Left renal pelvis (tissue), 4 donors: Measurements from ENCODE around the gene C3orf33. TPM values are rescaled to one million over a fixed set of nuclear protein-coding genes. Genes with fewer than 3 reads are reported as not detected.

Source experiments
- DNase-seq, 4 donors: peaks; one replicate each; pipeline ENCODE4 v3.0.0-alpha.2; 2013; ENCODE audit warnings: low read depth in 4 of 4, low spot score in 3 of 4
- polyA plus RNA-seq, 4 donors: library from polyadenylated mRNA; unstranded; fragments of 120-200 nt; gene quantifications; one replicate each; pipeline ENCODE4 v1.2.1, GENCODE V29; 2013; ENCODE audit not compliant: insufficient read length in 4 of 4

Gene C3orf33
- polyA plus RNA-seq, 4 donors = 6.9 to 11.7 (median 11.1) TPM

DNA sequence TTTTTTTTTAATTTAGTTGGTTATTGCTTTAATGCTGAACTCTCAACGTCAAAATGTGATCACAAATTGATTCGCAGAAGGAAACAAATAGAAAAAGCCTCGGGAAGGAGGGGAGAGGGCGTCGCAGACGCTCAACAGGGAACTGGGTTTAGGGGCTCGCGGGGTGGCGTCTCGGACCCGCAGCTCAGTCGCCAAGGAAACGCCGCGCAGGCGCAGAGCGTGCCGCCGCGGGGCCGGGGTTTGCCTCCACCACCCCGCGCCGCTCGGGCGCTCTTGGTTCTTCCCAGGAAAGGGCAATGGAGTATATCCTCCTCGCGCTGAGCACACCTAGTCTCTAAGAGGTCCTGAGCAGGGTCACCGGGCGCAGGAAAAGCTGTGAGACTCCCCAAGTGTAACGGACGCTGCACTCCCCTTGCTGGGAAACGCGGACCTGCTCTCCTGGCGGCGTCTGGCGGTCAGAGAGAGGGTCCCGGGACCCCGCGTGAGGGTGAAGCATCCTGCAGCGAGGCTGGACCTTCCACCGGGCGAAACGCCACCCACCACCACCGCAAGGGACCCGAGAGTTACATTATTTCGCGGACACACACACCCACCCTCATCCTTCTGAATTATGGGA, 62.0 kb downstream of the C3orf33 start:
- peak in 1 of 4 donors; percentile 67 for DNase-seq

DNA sequence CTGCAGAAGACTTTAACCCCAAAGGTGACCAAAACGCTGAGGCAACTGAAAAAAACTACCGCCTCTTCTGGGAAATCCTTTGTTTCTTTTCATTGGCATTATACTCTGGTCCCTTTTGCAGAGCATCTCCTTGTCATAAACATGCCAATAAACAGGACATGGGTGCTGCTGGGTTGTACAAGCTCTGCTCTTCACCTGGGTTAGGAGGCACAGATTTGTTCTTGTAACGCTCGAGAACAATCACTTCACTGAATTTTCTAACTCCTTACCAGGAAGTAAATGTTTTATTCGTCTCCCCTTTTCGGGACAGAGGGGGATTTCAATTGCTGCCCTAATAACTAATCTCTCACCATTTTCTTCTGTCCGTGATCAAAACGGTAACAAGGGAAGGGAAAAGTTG, 62.5 kb downstream of the C3orf33 start:
- no peak for DNase-seq

DNA sequence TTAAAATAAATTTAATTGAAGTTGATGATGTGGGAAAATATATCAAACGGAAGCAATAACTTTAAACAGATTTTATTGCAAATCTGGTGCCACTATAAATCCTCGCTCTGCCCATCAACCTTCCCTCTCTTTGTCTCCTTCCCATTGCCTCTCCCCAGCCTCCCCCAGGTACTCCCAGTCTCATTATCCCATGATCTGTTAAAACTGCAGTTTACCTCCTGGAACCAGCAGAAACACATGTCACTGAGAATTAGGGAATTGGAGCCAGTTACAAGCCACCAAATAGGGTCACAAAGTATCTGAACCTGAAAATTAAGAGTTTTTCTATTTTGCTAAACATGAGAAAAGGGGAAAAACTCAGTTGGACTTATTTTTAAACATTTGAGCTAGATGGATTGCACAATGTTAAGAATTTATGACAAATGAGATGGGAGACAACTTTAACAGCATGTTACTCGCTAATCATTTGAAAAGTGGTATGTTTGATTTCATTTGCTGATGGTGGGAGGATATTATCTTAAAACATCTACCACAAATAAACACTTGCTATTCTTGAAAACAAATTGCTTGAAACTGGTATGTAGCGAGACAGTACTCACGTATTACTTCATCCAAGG, 63.6 kb downstream of the C3orf33 start:
- no peak for DNase-seq

DNA sequence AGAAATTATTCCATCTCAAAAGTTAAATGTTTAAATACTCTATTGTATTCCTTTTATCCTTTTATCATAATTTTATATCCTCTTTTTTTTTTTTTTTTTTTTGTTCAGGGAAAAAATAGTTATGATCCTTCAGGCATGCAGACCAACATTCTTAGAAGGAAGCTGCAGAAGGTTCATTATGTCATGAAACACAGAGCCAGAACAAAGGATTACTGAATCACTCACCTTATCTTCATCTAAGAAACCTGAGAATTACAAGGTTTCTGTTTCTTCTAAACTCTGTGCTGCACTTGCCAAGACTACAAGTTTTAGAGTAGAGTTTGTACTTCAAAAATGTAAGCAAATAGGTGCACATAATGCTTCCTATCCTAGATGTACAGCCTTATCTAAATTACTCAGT, 64.5 kb downstream of the C3orf33 start:
- no peak for DNase-seq

DNA sequence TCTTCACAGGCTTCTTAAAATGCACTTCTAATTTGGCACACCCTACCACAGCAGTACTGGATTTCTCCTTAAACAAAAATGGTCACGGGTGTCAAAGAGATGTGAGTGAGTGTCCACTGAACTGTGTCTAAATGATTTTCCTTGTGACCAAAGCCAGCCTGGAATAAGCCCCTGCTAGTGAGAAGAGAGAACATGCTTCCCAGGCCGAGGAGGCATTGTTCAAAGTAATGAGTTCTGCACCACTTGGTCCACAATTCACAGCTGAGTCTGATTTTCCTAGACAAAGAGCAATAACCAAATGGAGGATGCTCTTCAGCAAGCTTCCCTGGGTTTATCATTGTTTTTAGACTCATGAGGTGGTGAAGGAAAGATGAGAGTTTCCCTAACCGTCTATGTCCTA, 65.0 kb downstream of the C3orf33 start:
- no peak for DNase-seq

DNA sequence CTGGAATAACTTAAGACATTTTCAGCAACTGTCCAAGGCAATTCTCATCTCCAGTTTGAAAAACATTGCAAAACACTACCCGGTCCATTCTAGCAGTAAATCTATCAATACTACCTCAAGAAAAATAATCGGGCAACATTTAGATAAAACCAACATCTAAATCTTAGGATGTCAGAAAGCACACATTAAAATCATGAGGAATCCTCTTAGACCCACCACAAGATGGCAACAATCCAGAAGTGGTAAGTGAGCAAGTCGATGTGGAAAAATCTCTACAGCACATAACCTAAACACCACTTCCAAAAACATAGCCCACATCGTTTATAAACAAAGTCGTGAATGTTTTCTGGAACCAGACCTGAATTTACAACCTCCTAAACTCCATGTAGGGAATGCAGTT, 66.9 kb downstream of the C3orf33 start:
- DNase-seq = no peak

DNA sequence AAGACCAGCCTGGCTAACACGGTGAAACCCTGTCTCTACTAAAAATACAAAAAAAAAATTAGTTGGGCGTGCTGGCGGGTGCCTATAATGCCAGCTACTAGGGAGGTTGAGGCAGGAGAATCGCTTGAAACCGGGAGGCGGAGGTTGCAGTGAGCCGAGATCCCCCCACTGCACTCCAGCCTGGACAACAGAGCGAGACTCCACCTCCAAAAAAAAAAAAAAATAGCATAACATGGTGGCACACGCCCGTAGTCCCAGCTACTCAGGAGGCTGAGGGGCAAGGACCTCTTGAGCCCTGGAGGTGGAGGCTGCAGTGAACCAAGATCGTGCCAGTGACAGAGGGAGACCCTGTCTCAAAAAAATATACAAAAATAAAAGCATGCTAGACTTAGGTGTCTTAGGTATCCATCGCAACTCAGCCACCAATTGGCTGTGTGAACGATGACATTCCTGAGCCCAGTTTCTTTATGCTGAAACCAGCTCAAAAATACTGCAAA, 67.5 kb downstream of the C3orf33 start:
- DNase-seq = no peak

DNA sequence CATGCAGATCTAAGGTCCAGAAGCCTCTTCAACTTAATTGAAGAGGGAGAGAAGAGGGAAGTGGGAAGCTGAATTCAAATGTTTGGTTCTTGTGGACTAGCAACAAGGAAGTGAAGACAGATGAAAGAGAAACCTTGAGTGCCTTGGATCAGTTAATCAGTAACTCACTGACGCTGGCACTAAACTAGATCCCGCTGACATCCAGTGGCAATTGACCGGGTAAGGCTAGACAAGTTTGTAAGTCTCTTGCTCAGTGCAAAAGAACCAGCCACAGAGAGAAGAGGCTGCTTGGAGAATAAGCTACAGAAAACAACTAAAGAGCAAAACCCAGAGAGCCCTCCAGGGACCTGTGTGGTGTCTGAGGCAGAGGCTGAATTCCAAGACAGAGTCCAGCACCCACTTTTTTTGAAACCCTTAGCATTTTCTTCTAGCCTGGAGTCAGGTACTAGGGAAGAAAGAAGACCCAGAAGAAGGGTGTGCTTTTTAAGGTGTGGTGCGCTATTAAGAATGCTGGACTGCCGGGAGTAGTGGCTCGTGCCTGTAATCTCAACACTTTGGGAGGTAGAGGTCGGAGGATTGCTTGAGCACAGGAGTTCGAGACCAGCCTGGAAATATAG, 68.1 kb downstream of the C3orf33 start:
- peak in 3 of 4 donors; percentile 52 to 77 (median 72) for DNase-seq

DNA sequence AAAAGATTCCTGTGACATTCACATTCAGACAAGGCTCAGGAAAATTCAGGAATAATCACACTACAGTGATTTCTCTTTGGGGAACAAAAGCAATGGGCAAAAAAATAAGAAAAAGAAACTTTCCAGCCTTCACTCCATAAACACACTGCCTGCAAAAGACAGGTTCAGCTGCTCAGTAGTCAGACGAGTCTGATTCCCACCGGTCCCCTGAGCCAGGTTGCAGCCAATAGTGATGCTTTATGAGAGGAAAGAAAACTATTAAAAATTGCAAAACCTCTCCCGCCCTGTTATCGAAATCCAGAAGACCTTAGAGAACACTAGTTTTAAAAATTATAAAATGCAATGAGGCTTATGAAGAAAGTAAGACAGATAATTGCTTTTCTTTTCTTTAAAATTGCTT, 69.7 kb downstream of the C3orf33 start:
- DNase-seq = no peak

DNA sequence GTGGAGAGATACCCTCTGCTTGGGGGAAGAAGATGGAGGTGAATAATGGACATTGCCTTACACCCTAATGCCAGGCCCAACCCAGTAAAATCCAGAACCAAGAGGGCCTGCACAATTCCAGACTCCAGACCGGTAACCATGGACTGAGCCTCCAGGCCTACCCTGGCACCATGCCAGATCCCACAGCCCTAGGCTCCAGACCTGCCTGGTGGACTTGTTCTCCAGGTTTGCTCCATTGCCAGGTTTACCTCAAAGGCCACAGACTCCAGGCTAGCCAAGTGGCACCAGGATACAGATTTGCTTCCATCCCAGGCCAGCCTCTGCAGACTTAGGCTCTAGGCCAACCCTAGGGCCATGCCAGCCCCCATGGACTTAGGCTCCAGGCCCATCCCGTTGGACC, 75.2 kb downstream of the C3orf33 start:
- DNase-seq = no peak

DNA sequence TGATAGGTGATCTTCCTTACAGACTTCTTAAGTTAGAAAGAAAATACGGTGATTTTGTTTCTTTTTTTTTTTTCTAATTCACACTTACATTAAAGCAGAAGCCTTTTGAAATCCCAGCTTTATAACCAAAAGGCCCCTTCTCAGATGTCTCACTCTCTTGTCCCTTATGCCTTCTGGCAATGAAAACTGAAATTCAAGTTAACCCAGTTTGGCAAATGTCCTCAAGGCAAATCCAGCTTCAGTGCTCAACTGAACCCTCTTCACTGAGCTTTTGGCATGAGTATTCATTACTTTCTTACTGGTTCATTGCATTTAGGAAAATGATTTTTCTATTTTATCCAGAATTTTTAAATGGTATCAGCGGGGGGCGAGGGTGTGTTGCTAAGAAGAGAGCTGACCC, 78.2 kb downstream of the C3orf33 start:
- no peak for DNase-seq

DNA sequence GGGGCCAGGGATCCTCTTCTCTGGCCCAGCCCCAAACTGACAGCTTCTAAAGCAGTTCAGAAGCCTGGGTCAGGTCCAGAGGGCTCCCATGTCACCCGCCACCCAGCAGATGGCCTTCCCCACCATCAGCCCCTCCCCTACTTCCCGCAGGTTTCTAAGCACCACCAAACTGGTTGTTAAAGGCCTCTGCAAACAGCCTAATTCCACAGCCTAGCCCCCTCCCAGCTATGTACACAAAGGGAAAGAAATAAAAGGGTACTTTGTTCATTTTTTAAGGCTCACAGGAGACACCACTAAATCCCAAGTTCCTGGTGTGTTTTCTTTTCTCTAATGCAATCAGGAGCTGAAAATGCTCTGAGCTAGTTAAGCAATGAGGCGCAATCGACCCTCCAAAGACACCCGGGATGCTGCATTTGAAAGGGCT, 91.8 kb downstream of the C3orf33 start:
- no peak for DNase-seq

Other genes with a start within 250 kb of the C3orf33 start
- 10 to 100 TPM in 3 of 4 donors, under 1 TPM in 1; 0.38 to 11.0 (median 10.6) TPM for gene PLCH1, start 61.2 kb downstream of the C3orf33 start, polyA plus RNA-seq
- gene SLC33A1, start 48.1 kb upstream of the C3orf33 start, polyA plus RNA-seq = 10 to 100 TPM; 24.2 to 46.5 (median 38.0) TPM
- 10 to 100 TPM; 57.9 to 79.1 (median 72.0) TPM for gene GMPS, start 64.4 kb upstream of the C3orf33 start, polyA plus RNA-seq